ELF-1 (cell line): ENCODE data around the gene PREP.
"Not testable (repeated sequence)": the region's sequence is repeated elsewhere in the genome, so short reads cannot be mapped to it uniquely, and the experiment has no call there.

Experiments used
- DNase-seq: peaks from one replicate; pipeline ENCODE4 v3.0.0-alpha.2; 2016; ENCODE audit warnings: low read depth, low spot score

Gene PREP

DNA sequence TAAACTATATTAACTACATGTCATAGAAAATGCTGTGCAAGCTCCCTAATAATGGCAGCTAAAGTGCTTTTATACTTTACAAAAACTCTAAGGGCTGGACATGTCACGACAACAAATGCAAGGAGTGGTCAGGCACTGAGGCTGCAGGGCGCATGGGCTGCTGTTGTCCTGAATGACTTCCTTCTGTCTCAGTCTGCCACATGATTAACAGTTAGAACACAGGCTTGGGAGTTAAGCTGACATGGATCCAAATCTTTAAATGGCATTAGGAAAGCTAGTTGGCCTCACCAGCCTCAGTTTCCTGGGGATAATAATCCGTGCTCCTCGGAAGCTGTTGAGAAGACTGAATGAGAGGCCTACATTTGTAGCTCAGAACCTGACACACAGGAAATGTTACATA lies 57.4 kb downstream of the PREP start:
- DNase-seq: no peak

DNA sequence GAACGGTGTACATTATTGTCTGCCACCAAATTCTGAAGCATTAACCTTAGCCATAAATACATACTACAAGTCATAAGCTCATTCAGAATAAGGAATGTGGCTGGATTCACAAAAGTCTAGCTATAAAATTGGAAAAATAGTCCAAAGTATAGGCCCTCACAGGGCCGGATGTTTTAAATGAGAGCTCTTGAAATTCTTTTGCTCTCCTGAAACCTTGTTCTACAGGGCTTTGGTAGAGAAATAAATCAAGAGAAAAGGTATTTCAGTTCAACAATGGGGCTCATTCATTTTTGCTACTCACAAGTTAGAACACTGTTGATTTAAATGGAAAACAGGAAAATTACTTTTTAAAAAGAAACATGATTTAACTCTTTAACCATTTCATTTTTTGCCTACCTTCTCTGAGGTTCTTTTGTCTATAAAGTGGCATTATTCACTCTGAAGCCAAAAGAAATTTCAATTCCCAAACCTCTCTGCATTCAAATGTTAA lies 58.0 kb downstream of the PREP start:
- DNase-seq: no peak

DNA sequence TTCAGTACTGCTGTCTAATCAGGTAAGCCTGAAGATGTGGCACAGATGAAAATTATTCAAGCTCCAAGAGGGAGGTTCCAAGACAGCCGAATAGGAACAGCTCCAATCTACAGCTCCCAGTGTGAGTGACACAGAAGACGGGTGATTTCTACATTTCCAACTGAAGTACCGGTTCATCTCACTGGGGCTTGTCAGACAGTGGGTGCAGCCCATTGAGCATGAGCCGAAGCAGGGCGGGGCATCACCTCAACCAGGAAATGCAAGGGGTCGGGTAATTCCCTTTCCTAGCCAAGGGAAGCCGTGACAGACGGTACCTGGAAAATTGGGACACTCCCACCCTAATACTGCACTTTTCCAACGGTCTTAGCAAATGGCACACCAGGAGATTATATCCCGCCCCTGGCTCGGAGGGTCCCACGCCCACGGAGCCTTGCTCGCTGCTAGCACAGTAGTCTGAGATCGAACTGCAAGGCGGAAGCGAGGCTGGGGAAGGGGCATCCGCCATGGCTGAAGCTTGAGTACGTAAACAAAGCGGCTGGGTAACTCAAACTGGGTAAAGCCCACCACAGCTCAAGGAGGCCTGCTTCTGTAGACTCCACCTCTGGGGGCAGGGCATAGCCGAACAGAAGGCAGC lies 64.4 kb downstream of the PREP start:
- DNase-seq: not testable (repeated sequence)

DNA sequence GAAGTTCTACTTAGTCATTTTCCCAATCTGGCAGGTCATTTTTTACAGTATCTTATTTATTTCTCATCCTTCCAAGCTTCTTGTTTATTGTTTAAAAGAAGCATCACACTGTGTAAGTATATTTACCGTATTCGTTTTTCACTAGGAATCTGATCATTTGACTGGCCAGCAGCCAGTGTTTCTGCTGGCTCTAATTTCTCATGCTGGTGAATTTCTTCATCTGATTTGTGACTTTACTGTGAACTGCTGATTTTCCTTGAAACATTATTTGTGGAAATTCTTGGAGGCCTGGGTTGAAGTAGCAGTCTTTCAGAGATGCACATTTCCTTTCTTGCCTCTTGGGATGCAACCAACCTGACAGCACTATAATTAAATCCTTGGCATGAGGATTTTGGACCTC lies 65.9 kb downstream of the PREP start:
- no peak for DNase-seq

DNA sequence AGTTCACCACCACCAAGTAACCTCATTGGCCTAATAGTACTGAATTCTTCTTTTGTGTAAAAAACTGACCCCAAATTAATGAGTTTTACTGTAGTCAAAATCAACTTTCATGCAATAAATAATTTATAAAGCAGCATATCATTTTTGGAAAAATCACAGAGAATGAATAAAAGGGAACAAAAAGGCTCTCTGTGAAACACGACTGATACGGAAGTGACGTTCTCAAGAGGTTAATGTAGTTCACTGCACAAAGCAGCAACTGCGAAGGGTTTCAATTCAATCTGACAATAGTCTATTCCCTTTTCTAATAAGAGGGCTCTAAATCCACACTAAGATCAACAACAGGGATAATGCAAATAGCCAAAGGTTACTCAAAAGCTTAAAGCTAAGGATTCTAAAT lies 70.3 kb downstream of the PREP start:
- DNase-seq: no peak

DNA sequence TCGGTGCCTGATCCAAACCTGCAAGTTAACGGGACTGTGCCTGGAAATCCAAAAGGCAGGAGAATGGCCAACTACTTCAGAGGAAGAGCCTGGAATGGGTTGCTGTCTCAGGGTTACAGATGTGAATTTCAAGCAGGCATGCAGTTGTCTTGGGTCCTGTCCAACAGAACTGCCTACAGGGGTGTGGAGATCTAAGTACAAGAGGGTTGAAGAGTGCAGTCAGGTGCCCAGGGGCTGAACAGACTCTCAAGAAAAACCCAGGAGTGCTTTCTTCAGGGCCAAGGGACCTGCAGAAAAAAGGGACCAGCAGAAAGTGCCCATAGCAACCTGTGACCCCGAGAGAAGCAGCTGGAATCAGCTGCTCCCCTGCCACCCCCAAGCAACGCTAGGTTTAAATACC lies 71.0 kb downstream of the PREP start:
- DNase-seq: no peak

DNA sequence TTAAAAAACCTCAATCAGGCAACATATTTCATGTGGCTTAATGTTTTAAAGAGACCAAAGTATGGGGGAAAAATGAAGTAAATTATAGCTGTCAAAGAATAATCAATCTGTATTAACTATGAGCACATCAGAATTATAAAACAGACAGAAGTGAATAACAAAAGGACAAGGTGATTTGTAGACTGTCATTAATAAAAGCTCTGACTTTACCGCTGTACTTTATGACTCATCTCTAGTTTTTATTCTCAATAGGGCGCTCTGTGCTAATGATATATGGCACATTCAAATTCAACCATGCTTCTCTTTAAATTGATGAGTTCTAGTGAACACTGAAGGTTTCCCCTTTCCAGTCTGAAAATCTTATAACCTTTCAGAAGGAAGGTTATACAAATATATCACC lies 72.0 kb downstream of the PREP start:
- DNase-seq: no peak

DNA sequence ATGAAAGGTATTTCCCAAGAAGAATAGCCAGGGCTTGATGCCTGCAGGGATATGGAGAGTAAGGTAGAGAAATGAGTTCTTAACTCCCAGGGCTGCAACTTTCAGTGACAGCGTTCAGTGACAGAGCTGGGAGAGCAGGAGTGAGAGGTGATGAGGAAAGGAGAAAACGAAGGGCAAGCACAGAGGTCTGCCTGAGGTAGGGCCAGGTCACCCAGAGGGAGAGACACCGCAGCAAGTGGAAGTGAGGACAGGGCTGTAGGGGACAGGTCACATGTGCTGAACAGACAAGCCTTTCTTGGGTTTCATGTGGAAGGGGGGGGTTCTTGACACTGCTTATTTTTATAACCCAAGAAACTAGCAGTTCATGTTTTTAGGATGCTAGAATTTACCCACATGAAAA lies 72.5 kb downstream of the PREP start:
- no peak for DNase-seq

DNA sequence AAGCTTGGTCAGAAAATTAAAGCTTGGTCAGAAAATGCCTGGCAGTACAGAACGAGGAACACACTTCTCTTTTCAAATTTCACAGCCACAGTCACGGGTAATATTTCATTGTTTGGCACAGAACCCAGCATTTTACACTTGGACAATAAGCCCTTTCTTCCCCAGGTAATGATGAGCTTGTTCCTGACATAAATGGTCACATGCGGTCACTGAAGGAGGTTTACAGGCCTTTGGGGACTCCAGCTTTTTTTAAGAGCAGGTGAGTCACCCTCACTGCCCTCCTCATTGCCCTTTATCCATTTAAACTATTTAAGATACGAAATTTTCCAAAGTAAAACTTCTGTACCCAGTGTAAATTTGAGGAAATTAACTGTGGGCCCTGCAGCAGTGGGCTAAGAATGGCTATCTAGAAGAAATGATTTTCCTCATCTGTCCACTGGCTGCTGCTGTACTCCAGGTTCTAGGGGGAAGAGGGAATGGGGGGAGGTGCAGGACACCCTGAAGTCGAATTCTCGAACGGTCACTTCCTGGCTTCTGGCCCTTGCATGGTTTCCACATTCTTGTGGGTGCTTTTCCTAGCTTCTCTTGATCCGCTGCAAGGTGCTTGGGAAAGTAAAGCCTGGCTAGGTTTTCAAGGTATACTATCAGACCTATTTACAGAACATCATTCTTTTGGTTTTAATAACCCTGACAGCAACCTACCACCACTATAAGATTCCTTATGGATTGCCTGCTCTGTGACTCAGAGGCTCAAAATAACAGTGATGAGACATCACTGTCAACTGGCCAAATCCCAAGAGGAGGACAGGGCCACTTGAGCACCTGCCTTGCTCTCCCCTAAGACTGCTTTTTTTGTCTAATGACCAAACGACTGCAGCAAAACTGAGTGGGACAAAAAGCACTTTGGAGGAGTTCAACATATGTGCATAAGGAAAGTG lies 75.8 kb downstream of the PREP start:
- DNase-seq: no peak

DNA sequence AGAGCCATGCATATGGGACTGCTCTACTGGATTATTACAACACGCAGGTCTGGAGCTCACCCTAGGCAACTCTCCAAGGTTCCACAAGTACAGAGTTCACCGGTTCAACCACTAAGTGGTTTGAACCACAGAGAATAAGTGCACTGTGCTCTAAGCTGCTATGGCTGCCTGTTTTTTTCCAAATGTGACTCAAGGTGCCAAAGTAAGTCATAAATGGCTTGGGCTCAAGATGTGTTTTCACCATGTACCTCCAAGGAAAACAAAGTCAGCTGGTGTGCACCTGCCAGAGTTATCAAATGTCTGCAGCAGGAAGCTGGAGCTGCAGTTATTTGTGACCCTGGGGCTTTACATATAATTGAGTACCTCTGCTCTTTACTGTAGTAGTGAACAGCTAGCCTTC lies 76.7 kb downstream of the PREP start:
- DNase-seq: no peak

DNA sequence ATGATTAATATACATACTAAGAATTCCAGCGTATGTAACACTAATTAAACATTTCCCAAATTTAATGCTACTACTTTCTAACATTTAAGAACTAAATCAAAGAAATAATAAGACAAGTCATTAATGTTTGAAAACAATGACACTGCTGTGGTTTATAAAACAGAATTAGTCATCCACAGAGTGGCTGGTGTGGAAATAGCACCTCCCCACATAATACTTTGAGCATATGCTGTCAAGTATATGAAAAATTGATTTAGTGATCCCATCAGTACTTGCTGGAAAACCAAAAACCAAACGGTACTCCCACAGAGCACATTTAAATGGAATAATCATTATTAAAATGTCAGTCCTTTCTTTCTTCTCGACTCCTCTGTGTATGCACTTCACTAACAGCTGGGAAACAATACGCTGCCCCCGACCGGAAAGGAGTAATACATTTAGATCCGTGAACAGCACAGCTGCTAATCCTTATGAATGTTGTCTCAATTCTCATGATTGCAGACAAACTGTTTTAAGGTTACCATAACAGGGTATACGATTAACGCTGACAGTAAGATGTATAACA lies 78.4 kb downstream of the PREP start:
- DNase-seq: no peak

DNA sequence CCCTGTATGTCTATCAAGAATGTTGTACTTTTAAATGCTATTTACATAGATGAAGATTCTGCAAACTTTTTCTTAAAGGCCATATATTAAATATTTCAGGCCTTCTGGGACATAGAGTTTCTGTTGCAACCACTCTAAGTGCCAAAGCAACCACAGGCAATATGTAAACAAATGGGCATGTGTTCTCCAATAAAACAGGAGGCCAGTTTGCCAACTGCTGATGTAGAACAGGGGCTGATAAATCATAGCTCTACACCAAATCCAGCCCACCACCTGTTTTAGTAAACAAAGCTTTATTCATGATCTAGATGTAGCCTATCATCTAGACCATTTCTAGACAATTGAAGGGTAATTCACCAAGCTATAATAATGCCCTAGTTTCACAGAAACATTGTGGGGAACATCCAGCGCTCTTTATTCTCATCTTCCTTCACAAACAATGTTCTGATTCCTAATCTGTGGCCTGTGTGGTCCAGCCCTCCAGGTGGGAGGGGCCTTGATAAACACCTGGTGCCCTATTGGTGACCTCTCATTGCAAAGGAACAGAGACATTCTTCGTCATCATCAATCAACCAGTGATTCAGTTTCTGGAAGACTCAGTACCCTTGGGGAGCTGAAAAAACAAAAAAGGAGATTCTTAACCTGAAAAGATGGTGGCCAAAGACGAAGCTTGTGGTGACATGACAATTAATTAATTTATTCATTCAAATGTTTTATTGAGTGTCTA lies 80.2 kb downstream of the PREP start:
- no peak for DNase-seq

DNA sequence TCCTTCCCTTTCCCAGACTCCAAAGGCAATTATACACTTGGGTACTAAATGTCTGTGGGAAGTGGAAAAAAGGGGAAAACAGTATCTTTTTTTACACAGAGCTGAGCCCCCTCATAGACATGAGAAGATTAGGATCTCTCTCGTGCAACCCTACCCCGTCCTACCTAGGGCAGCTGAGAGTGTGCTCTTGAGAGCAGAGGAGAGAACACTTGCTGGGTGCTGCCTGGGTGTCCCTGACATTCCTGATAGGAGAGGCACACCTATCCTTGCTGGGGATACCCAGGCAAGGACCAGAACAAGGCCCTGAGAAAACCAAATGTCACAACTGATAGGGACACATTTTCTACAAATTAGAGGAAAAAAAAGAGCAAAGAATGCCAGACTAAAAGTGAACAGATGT lies 81.2 kb downstream of the PREP start:
- no peak for DNase-seq

DNA sequence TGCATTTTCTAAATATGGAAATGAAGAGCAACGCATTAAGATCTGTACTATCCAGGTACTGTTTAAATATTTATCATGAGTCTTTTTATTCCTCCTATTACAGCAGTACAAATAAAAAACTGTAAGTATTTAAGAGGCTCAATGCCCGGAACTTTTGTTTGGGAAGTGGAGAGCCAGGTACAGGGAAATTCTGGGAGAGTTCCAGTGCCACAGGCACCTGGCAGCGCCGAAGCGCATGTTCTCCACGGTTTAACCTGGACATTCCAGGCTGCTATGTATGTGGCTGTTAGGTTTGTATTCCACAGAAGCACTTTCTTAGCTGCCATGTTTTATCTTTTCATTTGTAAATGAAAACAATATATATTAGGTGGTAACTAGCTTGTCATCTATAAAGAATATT lies 81.7 kb downstream of the PREP start:
- no peak for DNase-seq

DNA sequence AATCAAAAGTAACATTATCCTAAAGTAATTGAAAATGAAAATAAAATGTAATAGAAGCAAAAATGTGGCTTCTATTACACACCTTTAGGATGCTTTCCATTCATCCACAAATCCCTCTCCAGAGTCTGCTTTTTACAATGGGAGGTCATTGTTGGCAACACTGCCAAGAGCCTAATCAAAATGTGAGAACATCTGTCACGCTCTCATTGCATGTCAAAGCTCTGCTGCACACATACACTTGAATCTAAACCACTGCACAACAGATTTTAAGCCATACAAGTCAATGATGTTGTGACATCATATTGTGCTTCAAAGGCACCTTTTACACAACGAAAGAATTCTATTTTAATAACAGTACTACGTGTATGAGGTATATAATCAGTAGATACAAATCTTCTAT lies 82.1 kb downstream of the PREP start:
- DNase-seq: no peak

DNA sequence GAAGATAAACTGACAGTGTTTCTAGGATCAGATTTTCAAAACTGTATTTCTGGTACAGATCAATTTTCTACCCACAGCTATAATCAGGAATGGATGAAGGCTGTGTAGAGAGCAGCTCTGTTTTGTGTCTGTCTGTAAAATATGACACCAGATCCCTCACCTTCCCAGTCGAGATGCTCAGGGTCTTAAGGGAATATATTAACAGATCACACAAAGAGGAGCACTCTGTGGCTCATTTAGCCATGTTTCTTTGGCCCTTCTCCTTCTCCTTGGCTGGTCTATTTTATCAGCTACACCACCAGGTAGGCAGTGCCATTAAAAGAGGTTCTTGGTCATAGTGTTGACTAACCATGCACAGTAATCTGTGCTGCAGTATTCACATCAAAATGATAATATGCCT lies 82.6 kb downstream of the PREP start:
- no peak for DNase-seq

DNA sequence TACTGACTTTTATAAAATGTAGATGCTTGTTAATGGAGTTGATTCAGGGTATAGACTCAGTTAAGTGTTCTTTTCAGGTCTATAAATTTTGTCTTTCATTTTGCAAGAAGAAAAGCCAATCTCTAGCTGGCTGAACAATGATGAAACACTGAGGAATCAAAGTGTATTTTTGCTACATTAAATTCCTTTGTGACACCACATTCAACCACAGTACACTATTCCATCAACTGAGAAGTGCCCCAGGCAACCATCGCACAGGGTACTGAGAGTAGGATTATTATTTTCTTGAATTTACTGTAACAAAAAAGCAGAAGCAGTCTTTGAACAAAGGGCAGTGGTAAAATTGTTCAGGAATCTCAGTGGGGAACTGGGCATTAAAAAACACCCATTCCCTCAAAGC lies 83.6 kb downstream of the PREP start:
- DNase-seq: no peak

DNA sequence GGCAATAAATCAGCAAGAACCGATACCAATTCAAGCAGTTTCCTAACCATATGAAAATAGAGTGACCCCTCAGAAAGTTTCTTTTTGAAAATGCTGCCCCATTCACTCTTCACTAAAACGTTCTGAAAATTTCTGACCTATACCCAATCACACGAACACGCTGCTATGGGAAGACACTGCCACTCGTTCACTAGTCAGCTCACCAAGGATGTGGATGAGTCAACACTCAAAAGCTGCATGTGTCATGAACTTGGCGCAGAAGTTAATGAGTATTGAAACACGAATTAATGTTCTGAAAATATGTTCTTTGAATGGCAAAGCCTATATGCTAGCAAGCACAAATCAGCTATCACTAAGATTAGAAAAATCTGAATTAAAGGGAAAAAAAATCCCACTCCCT lies 84.2 kb downstream of the PREP start:
- DNase-seq: no peak

DNA sequence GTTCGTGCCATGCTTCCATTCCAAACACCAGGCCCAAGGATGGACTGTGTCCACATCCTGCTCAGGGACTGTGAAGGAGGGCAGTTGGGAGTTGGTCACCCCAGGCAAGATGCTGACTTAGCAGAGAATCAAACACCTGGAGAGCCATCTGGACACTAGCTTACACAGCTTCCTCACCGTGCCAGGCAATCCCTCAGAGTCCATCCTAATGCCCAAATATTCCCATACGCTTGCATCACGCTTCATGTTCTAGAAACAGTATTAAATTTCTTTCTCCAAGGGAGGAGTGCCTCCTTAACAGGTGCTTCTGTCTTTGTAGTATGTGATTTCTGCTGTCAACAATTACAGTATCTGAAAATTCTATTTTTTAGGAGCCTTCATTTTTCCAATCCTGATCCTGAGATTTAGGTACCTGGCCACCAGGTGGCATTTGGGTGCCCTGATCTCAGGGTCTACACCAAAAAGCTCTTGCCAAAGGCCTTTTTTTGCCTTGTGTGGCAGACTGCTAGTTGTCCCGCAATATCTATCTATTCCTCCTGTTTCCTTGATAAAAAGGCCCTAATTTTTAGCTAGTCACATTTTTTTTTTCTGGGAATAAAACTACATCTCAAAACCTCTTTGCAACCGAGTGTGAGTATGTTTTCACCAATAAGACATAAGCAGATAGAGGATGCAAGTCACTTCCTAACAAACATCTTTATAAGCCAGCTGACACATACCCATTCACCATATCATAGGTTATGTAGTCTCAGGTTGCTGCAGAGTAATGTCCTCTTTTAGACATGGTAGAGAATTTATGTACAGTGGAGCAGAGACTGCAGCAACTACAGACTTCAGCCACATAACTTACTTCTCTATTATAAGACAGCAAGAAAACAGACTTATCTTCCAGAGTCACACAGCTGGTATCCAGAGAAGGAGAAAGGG lies 85.0 kb downstream of the PREP start:
- DNase-seq: no peak

DNA sequence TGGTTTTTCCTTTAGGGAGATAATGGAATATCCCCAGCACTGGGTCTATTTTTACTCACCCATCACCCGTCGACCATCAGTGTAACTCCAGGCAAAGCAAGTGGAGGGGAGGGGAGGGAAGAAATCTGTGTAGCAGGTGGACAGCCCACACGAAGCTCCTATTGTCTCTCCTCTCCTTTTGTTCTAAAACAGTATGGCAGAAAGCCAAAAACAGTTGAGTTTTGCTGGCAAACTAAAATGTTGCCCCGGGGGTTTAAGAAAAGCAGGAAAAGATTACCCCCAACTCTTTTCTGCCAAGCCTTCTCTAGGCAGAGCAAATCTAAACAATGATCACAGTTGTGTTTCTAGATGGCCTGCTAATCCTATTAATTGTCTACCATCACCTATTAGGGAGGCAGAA lies 89.7 kb downstream of the PREP start:
- DNase-seq: no peak

DNA sequence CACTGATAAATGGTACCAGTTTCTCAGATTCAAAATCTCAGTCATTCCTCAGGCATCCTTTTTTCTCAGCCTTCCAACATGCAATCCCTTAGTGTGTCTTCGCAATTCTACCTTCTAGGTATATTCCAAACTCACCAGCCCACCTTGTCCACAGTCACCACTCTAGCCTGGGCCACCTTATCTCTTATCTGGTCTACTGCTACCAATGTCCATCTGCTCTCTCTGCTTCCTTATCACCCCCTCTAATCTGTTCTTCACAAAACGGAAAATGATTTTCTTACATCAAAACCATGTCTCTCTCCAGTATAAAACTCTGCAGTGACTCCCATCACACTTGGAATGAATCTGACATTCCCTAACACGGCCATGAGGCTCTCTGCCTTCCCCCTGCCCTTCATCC lies 91.9 kb downstream of the PREP start:
- DNase-seq: no peak
